ENCODE measurements around the gene MRPL36. TPM values are rescaled to one million over a fixed set of nuclear protein-coding genes. Genes with fewer than 3 reads are reported as not detected.
A peak's percentile ranks its signal among the peaks of the same experiment; 100 is the strongest.
"Not testable (repeated sequence)": the region's sequence is repeated elsewhere in the genome, so short reads cannot be mapped to it uniquely, and the experiment has no call there.

The MRPL36 gene
- total and polyA plus RNA-seq, 8 donors: 4.9 to 101 (median 72.8) TPM

GRCh38 chr5:1799110-1799601, 481 bp downstream of the MRPL36 start:
- H3K27ac ChIP-seq: peak overlapping the region; percentile 84 to 93 (median 89)
- intact Hi-C loops (cut with DNase I; ENCODE audit: low total_unique reads): no loop called here
- H3K36me3 ChIP-seq: peaks cover 28 to 44% (median 44%) of the 10 kb centered on the region in 4 donors
- 1 to 7% (median 1%) methylated on average over 8 to 35 of the region's 35 CpGs for WGBS, 5 donors
- TF ChIP-seq EP300 (IDR thresholded peaks at IDR 0.05) (no peak), POLR2AphosphoS5 (IDR thresholded peaks at IDR 0.05) (no peak), POLR2A (IDR thresholded peaks at IDR 0.05) (no peak)
- TF ChIP-seq, protein P1, sequence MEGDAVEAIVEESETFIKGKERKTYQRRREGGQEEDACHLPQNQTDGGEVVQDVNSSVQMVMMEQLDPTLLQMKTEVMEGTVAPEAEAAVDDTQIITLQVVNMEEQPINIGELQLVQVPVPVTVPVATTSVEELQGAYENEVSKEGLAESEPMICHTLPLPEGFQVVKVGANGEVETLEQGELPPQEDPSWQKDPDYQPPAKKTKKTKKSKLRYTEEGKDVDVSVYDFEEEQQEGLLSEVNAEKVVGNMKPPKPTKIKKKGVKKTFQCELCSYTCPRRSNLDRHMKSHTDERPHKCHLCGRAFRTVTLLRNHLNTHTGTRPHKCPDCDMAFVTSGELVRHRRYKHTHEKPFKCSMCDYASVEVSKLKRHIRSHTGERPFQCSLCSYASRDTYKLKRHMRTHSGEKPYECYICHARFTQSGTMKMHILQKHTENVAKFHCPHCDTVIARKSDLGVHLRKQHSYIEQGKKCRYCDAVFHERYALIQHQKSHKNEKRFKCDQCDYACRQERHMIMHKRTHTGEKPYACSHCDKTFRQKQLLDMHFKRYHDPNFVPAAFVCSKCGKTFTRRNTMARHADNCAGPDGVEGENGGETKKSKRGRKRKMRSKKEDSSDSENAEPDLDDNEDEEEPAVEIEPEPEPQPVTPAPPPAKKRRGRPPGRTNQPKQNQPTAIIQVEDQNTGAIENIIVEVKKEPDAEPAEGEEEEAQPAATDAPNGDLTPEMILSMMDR (IDR thresholded peaks at IDR 0.05): no peak
- H3K27me3 ChIP-seq: no peaks in the 10 kb centered on the region
- H3K4me3 ChIP-seq: peak overlapping the region; percentile 72 to 99 (median 88)
- DNase-seq: no peak
- H3K9me3 ChIP-seq: no peaks in the 10 kb centered on the region
- peaks cover 18 to 63% (median 48%) of the 10 kb centered on the region in 4 donors for H3K4me1 ChIP-seq

DNA sequence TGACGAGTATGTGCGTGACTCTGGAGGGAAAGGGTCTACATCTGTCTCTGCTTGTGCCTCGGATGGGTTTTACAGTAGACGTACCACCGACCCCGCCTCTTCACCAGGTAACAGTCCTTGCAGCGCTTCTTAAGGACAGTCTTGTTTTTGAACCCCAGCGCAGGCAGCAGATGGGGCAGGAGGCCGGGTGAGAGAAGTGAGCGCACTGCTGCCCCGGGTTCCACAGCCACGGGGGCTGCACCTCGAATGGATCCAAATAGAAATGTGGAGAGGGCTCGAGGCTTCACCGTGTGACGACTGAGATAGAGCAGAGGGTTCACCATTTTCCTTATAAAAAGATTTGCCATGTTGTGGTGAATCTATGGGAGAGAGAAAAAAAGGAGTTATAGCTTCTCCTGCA, 1.0 kb downstream of the MRPL36 start:
- intact Hi-C loops (cut with DNase I; ENCODE audit: low total_unique reads); H3K9me3 ChIP-seq; H3K27me3 ChIP-seq; DNase-seq: not testable (repeated sequence)
- peaks cover 18 to 59% (median 46%) of the 10 kb centered on the region in 4 donors for H3K4me1 ChIP-seq
- peak overlapping the region in 3 of 5 donors; percentile 84 to 93 (median 88) for H3K27ac ChIP-seq
- WGBS, 5 donors: 85 to 91% (median 89%) methylated on average over 16 of the region's 16 CpGs
- H3K4me3 ChIP-seq: peak overlapping the region; percentile 72 to 99 (median 88)
- peaks cover 23 to 39% (median 38%) of the 10 kb centered on the region in 4 donors for H3K36me3 ChIP-seq

GRCh38 chr5:1797855-1798254, 1.8 kb downstream of the MRPL36 start:
- intact Hi-C loops (cut with DNase I; ENCODE audit: low total_unique reads): no loop called here
- peak overlapping the region in 1 of 4 donors; percentile 97 for H3K4me3 ChIP-seq
- H3K36me3 ChIP-seq: peaks cover 18 to 31% (median 31%) of the 10 kb centered on the region in 4 donors
- no peaks in the 10 kb centered on the region for H3K9me3 ChIP-seq
- 90 to 95% (median 92%) methylated on average over 11 of the region's 11 CpGs for WGBS, 5 donors
- TF ChIP-seq POLR2A (IDR thresholded peaks at IDR 0.05): no peak
- TF ChIP-seq EP300 (IDR thresholded peaks at IDR 0.05): no peak
- TF ChIP-seq, protein P1 (IDR thresholded peaks at IDR 0.05): no peak
- TF ChIP-seq POLR2AphosphoS5 (IDR thresholded peaks at IDR 0.05): no peak
- no peak overlapping the region for H3K27ac ChIP-seq
- H3K27me3 ChIP-seq: no peaks in the 10 kb centered on the region
- no peak for DNase-seq
- peaks cover 18 to 51% (median 43%) of the 10 kb centered on the region in 4 donors for H3K4me1 ChIP-seq

DNA sequence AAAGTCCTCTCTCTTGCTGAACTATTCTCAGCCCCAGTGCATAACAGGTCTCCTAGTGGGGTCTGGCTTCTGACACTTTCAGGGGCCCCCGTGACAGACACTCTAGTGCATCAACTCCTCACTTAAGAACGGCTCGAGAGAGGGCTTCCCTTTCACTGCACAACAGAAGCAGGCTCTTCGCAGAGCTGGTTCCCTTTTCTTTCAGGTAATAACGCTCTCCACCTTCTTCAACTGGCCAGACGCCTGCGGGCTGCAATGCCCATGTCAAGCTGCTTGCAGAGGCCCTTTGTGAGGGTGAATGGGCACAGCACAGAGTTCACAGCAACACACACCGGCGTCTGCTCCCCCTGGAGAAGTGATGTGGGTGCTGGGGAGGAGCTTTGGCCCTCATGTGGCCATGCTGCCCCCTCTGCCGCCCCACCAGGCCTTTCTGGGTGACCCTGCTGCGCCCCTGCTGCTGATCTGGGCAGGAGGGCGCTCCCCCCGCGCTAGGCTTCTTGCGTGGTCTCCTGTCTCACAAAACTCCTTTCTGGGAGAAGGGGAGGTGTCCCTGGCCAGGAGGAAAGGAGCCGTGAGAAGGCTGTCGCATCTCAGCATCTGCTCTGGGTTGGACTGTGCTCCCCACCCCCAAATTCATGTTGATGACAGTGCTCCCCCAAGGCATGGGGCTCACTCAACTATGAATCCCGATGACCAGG, 2.4 kb downstream of the MRPL36 start:
- Histone ChIP-seq H3K36me3 (peaks cover 13 to 29% (median 28%) of the 10 kb centered on the region in 4 donors), H3K27me3 (no peaks in the 10 kb centered on the region), H3K4me3 (peak overlapping the region in 1 of 4 donors; percentile 3), H3K27ac (no peak overlapping the region), H3K4me1 (peaks cover 12 to 45% (median 39%) of the 10 kb centered on the region in 4 donors), H3K9me3 (no peaks in the 10 kb centered on the region)
- TF ChIP-seq EP300 (IDR thresholded peaks at IDR 0.05) (no peak), POLR2A (IDR thresholded peaks at IDR 0.05) (no peak), POLR2AphosphoS5 (IDR thresholded peaks at IDR 0.05) (no peak)
- TF ChIP-seq, protein P1 (IDR thresholded peaks at IDR 0.05): no peak
- intact Hi-C loops (cut with DNase I; ENCODE audit: low total_unique reads): no loop called here
- no peak for DNase-seq
- WGBS, 5 donors: 93 to 96% (median 95%) methylated on average over 16 to 18 of the region's 18 CpGs
